Muscle of leg (tissue), 11 donors: Measurements from ENCODE around the gene THRAP3. TPM values are rescaled to one million over a fixed set of nuclear protein-coding genes. Genes with fewer than 3 reads are reported as not detected.

ENCODE experiments used
- DNase-seq: peaks from one replicate; pipeline ENCODE4 v3.0.0; 2013
- H3K27ac ChIP-seq: one replicate; pipeline ENCODE4 v1.5.1; 2013; ENCODE audit warnings: mild to moderate bottlenecking, low read length, control low read depth
- H3K27me3 ChIP-seq: one replicate; pipeline ENCODE4 v1.6.1; 2013; ENCODE audit warnings: low read length; ENCODE audit not compliant: control insufficient read depth, insufficient read depth
- H3K36me3 ChIP-seq: one replicate; pipeline ENCODE4 v1.6.1; 2013; ENCODE audit warnings: low read length; ENCODE audit not compliant: control insufficient read depth, insufficient read depth
- H3K4me1 ChIP-seq: one replicate; pipeline ENCODE4 v1.6.1; 2013; ENCODE audit warnings: low read length; ENCODE audit not compliant: control insufficient read depth, insufficient read depth
- H3K4me3 ChIP-seq: one replicate; pipeline ENCODE4 v1.5.1; 2013; ENCODE audit warnings: low read length, control low read depth
- H3K9me3 ChIP-seq: replicated peaks from 2 replicates; pipeline ENCODE4 v1.6.1; 2013; ENCODE audit warnings: low read depth, low read length; ENCODE audit not compliant: control insufficient read depth
- WGBS: methylation state at CpG from one replicate; pipeline ENCODE4 v1.1.5; 2013; ENCODE audit warnings: missing lambda C conversion rate; ENCODE audit not compliant: insufficient coverage; 5-methylcytosine and 5-hydroxymethylcytosine counted together
- polyA plus RNA-seq, 8 donors: library from polyadenylated mRNA; unstranded; fragments of 120-200 nt; gene quantifications; one replicate each; pipeline versions ENCODE4 v1.2.1 to v1.2.3, GENCODE V29; 2013; ENCODE audit warnings: inconsistent platforms in 1 of 8, low replicate concordance in 1 of 8; ENCODE audit not compliant: insufficient read length in 8 of 8, insufficient read depth in 1 of 8
- total RNA-seq: library from RNA; stranded (reverse); fragments of 120-200 nt; gene quantifications from one replicate; pipeline ENCODE4 v1.2.4, GENCODE V29; 2013

The THRAP3 gene
- total and polyA plus RNA-seq, 9 donors: 55.6 to 111 (median 91.2) TPM

- Histone ChIP-seq H3K27me3 (peaks cover 3% of the 10 kb centered on the region), H3K36me3 (peaks cover 8% of the 10 kb centered on the region), H3K4me3 (peak overlapping the region; percentile 76), H3K9me3 (no peaks in the 10 kb centered on the region), H3K27ac (peak overlapping the region; percentile 87), H3K4me1 (peaks cover 33% of the 10 kb centered on the region)
- WGBS: 2% methylated on average over 58 of the region's 83 CpGs
- peak; percentile 76 for DNase-seq
Observed at GRCh38 chr1:36322786-36323635, 98.8 kb downstream of the THRAP3 start.

GRCh38 chr1:36323636-36324352 lies 99.6 kb downstream of the THRAP3 start, which contains the start of gene EVA1B:
Gene EVA1B, minus strand, starts transcription at chr1:36323645. Its CDS starts 608 bp downstream, at chr1:36323037.
- no peaks in the 10 kb centered on the region for H3K9me3 ChIP-seq
- H3K36me3 ChIP-seq: peaks cover 8% of the 10 kb centered on the region
- peaks cover 35% of the 10 kb centered on the region for H3K4me1 ChIP-seq
- WGBS: under 1% methylated on average over 21 of the region's 36 CpGs
- peaks cover 3% of the 10 kb centered on the region for H3K27me3 ChIP-seq
- H3K4me3 ChIP-seq: peak within 1 kb of the TSS; percentile 76
- peak; percentile 95 for DNase-seq
- peak within 1 kb of the TSS; percentile 93 for H3K27ac ChIP-seq

GRCh38 chr1:36324353-36324703 lies 100.1 kb downstream of the THRAP3 start:
- H3K27me3 ChIP-seq: peaks cover 3% of the 10 kb centered on the region
- no peak for DNase-seq
- peaks cover 8% of the 10 kb centered on the region for H3K36me3 ChIP-seq
- 10% methylated on average over 2 of the region's 9 CpGs for WGBS
- peak overlapping the region; percentile 76 for H3K4me3 ChIP-seq
- H3K4me1 ChIP-seq: peaks cover 39% of the 10 kb centered on the region
- H3K9me3 ChIP-seq: no peaks in the 10 kb centered on the region
- H3K27ac ChIP-seq: peak overlapping the region; percentile 93

DNA sequence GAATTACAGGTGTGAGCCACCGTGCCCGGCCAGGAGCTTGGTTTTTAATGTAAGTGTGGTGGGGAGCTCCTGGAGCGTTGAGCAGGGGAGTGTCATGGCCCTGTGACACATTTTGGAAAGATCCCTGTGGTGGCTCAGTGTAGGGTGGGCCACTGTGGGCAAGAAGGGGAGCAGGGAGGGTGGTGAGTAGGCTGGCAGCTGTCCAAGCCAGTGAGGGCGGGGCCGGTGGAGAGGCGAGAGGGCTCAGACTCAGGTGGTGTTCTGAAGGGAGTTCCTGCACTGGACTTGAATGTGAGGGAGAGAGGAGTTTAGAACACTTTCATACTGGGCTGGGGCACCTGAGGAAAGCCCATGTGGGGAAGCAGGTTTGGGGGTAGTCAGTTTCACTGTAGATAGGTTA lies 102.3 kb downstream of the THRAP3 start:
- 70% methylated on average over 6 of the region's 6 CpGs for WGBS
- Histone ChIP-seq H3K9me3 (no peaks in the 10 kb centered on the region), H3K4me3 (no peak overlapping the region), H3K4me1 (peaks cover 24% of the 10 kb centered on the region), H3K36me3 (peaks cover 7% of the 10 kb centered on the region), H3K27ac (no peak overlapping the region), H3K27me3 (peaks cover 5% of the 10 kb centered on the region)
- no peak for DNase-seq

GRCh38 chr1:36327421-36328087 lies 103.3 kb downstream of the THRAP3 start:
- H3K4me1 ChIP-seq: peaks cover 17% of the 10 kb centered on the region
- H3K9me3 ChIP-seq: no peaks in the 10 kb centered on the region
- H3K27ac ChIP-seq: no peak overlapping the region
- 75% methylated on average over 5 of the region's 9 CpGs for WGBS
- no peaks in the 10 kb centered on the region for H3K36me3 ChIP-seq
- DNase-seq: no peak
- H3K4me3 ChIP-seq: no peak overlapping the region
- H3K27me3 ChIP-seq: peaks cover 5% of the 10 kb centered on the region

- peaks cover 17% of the 10 kb centered on the region for H3K4me1 ChIP-seq
- DNase-seq: no peak
- 83% methylated on average over 6 of the region's 6 CpGs for WGBS
Observed at GRCh38 chr1:36328088-36328480, 103.8 kb downstream of the THRAP3 start.

DNA sequence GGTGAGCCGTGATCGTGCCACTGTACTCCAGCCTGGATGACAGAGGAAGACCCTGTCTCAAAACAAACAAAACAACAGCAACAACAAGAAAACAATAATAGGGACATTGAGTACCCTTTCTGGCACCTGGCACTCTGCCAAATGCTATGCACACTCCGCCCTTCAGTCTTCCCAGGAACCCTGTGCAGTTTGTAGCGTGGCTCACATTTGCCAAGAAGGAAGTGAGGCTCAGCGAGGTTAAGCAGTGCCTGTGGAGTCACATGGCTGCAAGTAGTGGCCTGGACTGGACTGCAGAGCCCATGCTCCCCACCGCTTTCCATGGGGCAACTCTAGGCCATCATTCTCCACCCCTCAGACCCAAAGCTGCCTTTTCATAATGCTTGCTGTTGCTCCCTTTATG lies 104.5 kb downstream of the THRAP3 start:
- no peaks in the 10 kb centered on the region for H3K36me3 ChIP-seq
- 64% methylated on average over 4 of the region's 6 CpGs for WGBS
- DNase-seq: peak; percentile 66
- H3K27ac ChIP-seq: no peak overlapping the region
- peaks cover 16% of the 10 kb centered on the region for H3K4me1 ChIP-seq
- no peaks in the 10 kb centered on the region for H3K9me3 ChIP-seq
- peaks cover 5% of the 10 kb centered on the region for H3K27me3 ChIP-seq
- no peak overlapping the region for H3K4me3 ChIP-seq

More at GRCh38 chr1:36328088-36328480, 103.8 kb downstream of the THRAP3 start:
- Histone ChIP-seq H3K27me3 (peaks cover 5% of the 10 kb centered on the region), H3K9me3 (no peaks in the 10 kb centered on the region), H3K36me3 (no peaks in the 10 kb centered on the region), H3K4me3 (no peak overlapping the region), H3K27ac (no peak overlapping the region)

- Histone ChIP-seq H3K4me1 (peaks cover 6% of the 10 kb centered on the region), H3K9me3 (no peaks in the 10 kb centered on the region), H3K27ac (no peak overlapping the region), H3K36me3 (no peaks in the 10 kb centered on the region), H3K4me3 (no peak overlapping the region), H3K27me3 (peaks cover 3% of the 10 kb centered on the region)
- WGBS: 90% methylated on average over 9 of the region's 9 CpGs
- no peak for DNase-seq
Observed at GRCh38 chr1:36329817-36330216, 105.6 kb downstream of the THRAP3 start.

- H3K4me3 ChIP-seq: no peak overlapping the region
- no peak overlapping the region for H3K27ac ChIP-seq
- peaks cover 6% of the 10 kb centered on the region for H3K4me1 ChIP-seq
- 84% methylated on average over 15 of the region's 15 CpGs for WGBS
- no peaks in the 10 kb centered on the region for H3K9me3 ChIP-seq
- peaks cover 3% of the 10 kb centered on the region for H3K27me3 ChIP-seq
- no peak for DNase-seq
- H3K36me3 ChIP-seq: no peaks in the 10 kb centered on the region
Observed at GRCh38 chr1:36330940-36331339, 106.7 kb downstream of the THRAP3 start.

DNA sequence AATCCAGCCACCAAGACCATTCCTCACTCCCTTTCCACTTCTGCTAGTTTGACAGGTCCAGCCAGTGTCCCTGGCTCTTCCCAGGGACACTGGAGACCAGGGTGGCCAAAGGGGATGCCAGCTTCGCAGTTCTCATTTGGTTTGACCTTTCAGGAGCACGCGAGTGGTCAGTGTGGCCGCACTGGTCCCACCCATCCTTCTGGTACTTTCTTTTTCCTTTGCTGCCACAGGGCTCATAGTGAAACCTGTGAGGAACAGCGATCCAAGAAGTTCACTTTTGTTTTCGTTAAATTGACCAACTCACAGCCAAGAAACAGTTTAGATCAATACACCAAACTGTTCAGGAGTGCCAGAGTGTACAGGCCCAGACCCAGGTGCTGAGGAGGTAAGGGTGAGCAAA lies 113.6 kb downstream of the THRAP3 start:
- no peak for DNase-seq
- H3K36me3 ChIP-seq: peaks cover 14% of the 10 kb centered on the region
- no peaks in the 10 kb centered on the region for H3K27me3 ChIP-seq
- no peak overlapping the region for H3K4me3 ChIP-seq
- 83% methylated on average over 1 of the region's 6 CpGs for WGBS
- no peaks in the 10 kb centered on the region for H3K9me3 ChIP-seq
- H3K27ac ChIP-seq: no peak overlapping the region
- peaks cover 8% of the 10 kb centered on the region for H3K4me1 ChIP-seq
